IMR-90 (cell line): ENCODE results near the gene LEMD3. TPM values are rescaled to one million over a fixed set of nuclear protein-coding genes. Genes with fewer than 3 reads are reported as not detected.

Experiments
- ATAC-seq: fragments of 200-7000 bp; cut with Tn5 transposase; 2 replicates; pipeline ENCODE4 v1.9.1; 2020; ENCODE audit warnings: low read depth, mild to moderate bottlenecking, moderate library complexity
- BruUV-seq: library from RNA; stranded (reverse); fragments of 400-500 nt; replicated peaks from 2 replicates; lab custom pipeline; 2021; lab: Mats Ljungman, UMichigan
- CTCF ChIA-PET: fragments of 300-600 bp; formaldehyde crosslinking; extraction: SDS; loops from one replicate; lab custom pipeline; 2021; ENCODE audit warnings: antibody characterized with exemption; lab: Yijun Ruan, JAX
- POLR2A ChIA-PET: fragments of 300-600 bp; sonication (Branson Sonifier 250); formaldehyde crosslinking; loops from one replicate; lab custom pipeline; 2022; ENCODE audit warnings: antibody characterized with exemption; ENCODE audit not compliant: unreplicated experiment; lab: Charles Lee
- DNase-seq: peaks from one replicate; pipeline ENCODE4 v3.0.0; 2013
- H2AFZ ChIP-seq: replicated peaks from 2 replicates; pipeline ENCODE3; 2013; ENCODE audit warnings: low read length, mild to moderate bottlenecking; ENCODE audit not compliant: poor library complexity
- H2AK5ac ChIP-seq: 2 replicates; pipeline ENCODE4 v1.6.1; 2013; ENCODE audit warnings: low read depth, low read length, inconsistent platforms
- H2AK9ac ChIP-seq: replicated peaks from 2 replicates; pipeline ENCODE3; 2013; ENCODE audit warnings: mild to moderate bottlenecking, low read depth, low read length, moderate library complexity; ENCODE audit not compliant: poor library complexity
- H2BK120ac ChIP-seq: 2 replicates; pipeline ENCODE4 v1.6.1; 2013; ENCODE audit warnings: low read depth, low read length, inconsistent platforms
- H2BK15ac ChIP-seq: 3 replicates; pipeline ENCODE4 v1.6.1; 2013; ENCODE audit warnings: low read depth, low read length, inconsistent platforms
- H2BK20ac ChIP-seq: 2 replicates; pipeline ENCODE4 v1.6.1; 2013; ENCODE audit warnings: low read depth, mild to moderate bottlenecking, inconsistent platforms, low read length, moderate library complexity
- H2BK5ac ChIP-seq: 2 replicates; pipeline ENCODE4 v1.6.1; 2013; ENCODE audit warnings: mild to moderate bottlenecking, low read depth, low read length, inconsistent platforms; ENCODE audit not compliant: poor library complexity, severe bottlenecking
- H3K14ac ChIP-seq: replicated peaks from 2 replicates; pipeline ENCODE4 v1.6.1; 2013; ENCODE audit warnings: low read depth, low read length, inconsistent platforms
- H3K18ac ChIP-seq: 2 replicates; pipeline ENCODE4 v1.6.1; 2013; ENCODE audit warnings: low read depth, low read length, control low read depth
- H3K23ac ChIP-seq: 2 replicates; pipeline ENCODE4 v1.6.1; 2013; ENCODE audit warnings: low read depth, low read length, inconsistent platforms
- H3K27ac ChIP-seq: 2 replicates; pipeline ENCODE4 v1.5.1; 2013; ENCODE audit warnings: mild to moderate bottlenecking, control low read depth, low read length; ENCODE audit not compliant: insufficient read depth
- H3K27me3 ChIP-seq: 2 replicates; pipeline ENCODE4 v1.6.1; 2013; ENCODE audit warnings: low read length; ENCODE audit not compliant: control insufficient read depth, insufficient read depth
- H3K36me3 ChIP-seq: 2 replicates; pipeline ENCODE4 v1.6.1; 2013; ENCODE audit warnings: low read length, mixed read lengths; ENCODE audit not compliant: control insufficient read depth, insufficient read depth
- H3K4ac ChIP-seq: 2 replicates; pipeline ENCODE4 v1.6.1; 2013; ENCODE audit warnings: low read depth, low read length, inconsistent platforms
- H3K4me1 ChIP-seq: 2 replicates; pipeline ENCODE4 v1.6.1; 2013; ENCODE audit warnings: low read length, mixed read lengths; ENCODE audit not compliant: control insufficient read depth, insufficient read depth
- H3K4me2 ChIP-seq: 2 replicates; pipeline ENCODE4 v1.6.1; 2013; ENCODE audit warnings: low read depth, mild to moderate bottlenecking, control low read depth, low read length, moderate library complexity
- H3K4me3 ChIP-seq: 2 replicates; pipeline ENCODE4 v1.5.1; 2013; ENCODE audit warnings: low read depth, mild to moderate bottlenecking, control low read depth, low read length, moderate library complexity; ENCODE audit not compliant: insufficient read depth
- H3K56ac ChIP-seq: 2 replicates; pipeline ENCODE4 v1.6.1; 2013; ENCODE audit warnings: low read length, inconsistent platforms; ENCODE audit not compliant: insufficient read depth; ENCODE audit errors: extremely low read depth
- H3K79me1 ChIP-seq, 2 experiments: 2 replicates each; pipeline ENCODE4 v1.6.1; 2013; ENCODE audit warnings: low read length in 2 of 2, inconsistent platforms in 1 of 2, low read depth in 1 of 2
- H3K9ac ChIP-seq: 2 replicates; pipeline ENCODE4 v1.6.1; 2013; ENCODE audit warnings: low read depth, low read length, control low read depth
- H3K9me1 ChIP-seq: 2 replicates; pipeline ENCODE4 v1.6.1; 2013; ENCODE audit warnings: low read length, inconsistent platforms; ENCODE audit not compliant: insufficient read depth
- H3K9me3 ChIP-seq: 2 replicates; pipeline ENCODE4 v1.6.1; 2013; ENCODE audit warnings: low read length; ENCODE audit not compliant: control insufficient read depth, insufficient read depth
- H4K20me1 ChIP-seq: 2 replicates; pipeline ENCODE4 v1.6.1; 2013; ENCODE audit warnings: low read length, inconsistent platforms; ENCODE audit not compliant: insufficient read depth
- H4K5ac ChIP-seq: 2 replicates; pipeline ENCODE4 v1.6.1; 2013; ENCODE audit warnings: mild to moderate bottlenecking, low read depth, low read length, control low read depth
- H4K8ac ChIP-seq, 2 experiments: 2 replicates each; pipeline ENCODE4 v1.6.1; 2013; ENCODE audit warnings: low read depth in 2 of 2, low read length in 2 of 2, control low read depth in 1 of 2, inconsistent platforms in 1 of 2
- H4K91ac ChIP-seq: 2 replicates; pipeline ENCODE4 v1.6.1; 2013; ENCODE audit warnings: low read depth, low read length, inconsistent platforms; ENCODE audit not compliant: insufficient read depth
- BHLHE40 ChIP-seq: fragments of 150-350 bp; IDR thresholded peaks from 2 replicates; pipeline ENCODE4 v1.6.1; 2016; ENCODE audit warnings: mild to moderate bottlenecking, low read depth, low read length
- CHD1 ChIP-seq: IDR thresholded peaks from 2 replicates; pipeline ENCODE4 v1.6.1; 2012; ENCODE audit warnings: low read depth, low read length, improper control_type of control experiment
- FOS ChIP-seq: fragments of 150-350 bp; IDR thresholded peaks from 2 replicates; pipeline ENCODE4 v1.6.1; 2016; ENCODE audit warnings: low read depth, low read length
- MAFK ChIP-seq: IDR thresholded peaks from 2 replicates; pipeline ENCODE4 v1.6.1; 2012; ENCODE audit warnings: low read depth, low read length, improper control_type of control experiment
- MAZ ChIP-seq: IDR thresholded peaks from 2 replicates; pipeline ENCODE4 v1.6.1; 2012; ENCODE audit warnings: low read depth, mild to moderate bottlenecking, low read length, improper control_type of control experiment, moderate library complexity, borderline replicate concordance
- NFE2L2 ChIP-seq: fragments of 150-350 bp; IDR thresholded peaks from 2 replicates; pipeline ENCODE4 v1.6.1; 2016; ENCODE audit warnings: low read depth, mild to moderate bottlenecking, low read length
- POLR2A ChIP-seq: IDR thresholded peaks from 2 replicates; pipeline ENCODE4 v1.6.1; 2012; ENCODE audit warnings: mild to moderate bottlenecking, low read depth, low read length
- RCOR1 ChIP-seq: IDR thresholded peaks from 2 replicates; pipeline ENCODE4 v1.6.1; 2012; ENCODE audit warnings: mild to moderate bottlenecking, low read length, improper control_type of control experiment; ENCODE audit not compliant: insufficient replicate concordance
- RFX5 ChIP-seq: IDR thresholded peaks from 2 replicates; pipeline ENCODE4 v1.8.0; 2012; ENCODE audit warnings: low read depth, mild to moderate bottlenecking, low read length, moderate library complexity
- SMC3 ChIP-seq: fragments of 150-350 bp; IDR thresholded peaks from 2 replicates; pipeline ENCODE4 v1.6.1; 2016; ENCODE audit warnings: low read depth, mild to moderate bottlenecking, antibody characterized with exemption, low read length, moderate library complexity
- WGBS, 2 experiments: methylation state at CpG; one replicate each; pipeline versions ENCODE4 v1.1.5 to v1.1.7; 2013; ENCODE audit warnings: missing lambda C conversion rate in 2 of 2; ENCODE audit not compliant: insufficient read length in 1 of 2; ENCODE audit errors: extremely low coverage in 2 of 2; 5-methylcytosine and 5-hydroxymethylcytosine counted together
- dilution Hi-C: fragments of 300-500 bp; cut with HindIII; formaldehyde crosslinking; loops from one replicate; pipeline ENCODE4 v1.14.3; 2018; ENCODE audit warnings: low sequenced_read_pairs; ENCODE audit not compliant: unreplicated experiment
- in situ Hi-C: fragments of 300-500 bp; cut with MboI; formaldehyde crosslinking; loops from 3 replicates; pipeline ENCODE4 v1.14.3; 2019; ENCODE audit warnings: low sequenced_read_pairs, inconsistent platforms, mixed read lengths
- intact Hi-C: fragments of 100-400 bp; cut with micrococcal nuclease; formaldehyde crosslinking; loops from 2 replicates; pipeline ENCODE4 v1.10.0; 2022
- polyA plus RNA-seq, 3 experiments: library from polyadenylated mRNA; depleted of rRNA; stranded (reverse); fragments of >200 nt; gene quantifications; 2 replicates each; pipeline ENCODE4 v1.2.3, GENCODE V29; 2012; ENCODE audit warnings: low replicate concordance in 1 of 3
- total RNA-seq: library from RNA; depleted of rRNA; stranded (reverse); fragments of >200 nt; gene quantifications from 2 replicates; pipeline ENCODE4 v1.2.3, GENCODE V29; 2012
- TF ChIP-seq, protein P1 (sequence below): fragments of 150-350 bp; IDR thresholded peaks from 2 replicates; pipeline ENCODE4 v1.6.1; 2016; ENCODE audit warnings: low read depth, mild to moderate bottlenecking, low read length, moderate library complexity, borderline replicate concordance

The LEMD3 gene
- total and polyA plus RNA-seq, 2 of the 4 experiments (the other 2 are of a cell fraction), result 5.5 to 9.9 TPM

DNA sequence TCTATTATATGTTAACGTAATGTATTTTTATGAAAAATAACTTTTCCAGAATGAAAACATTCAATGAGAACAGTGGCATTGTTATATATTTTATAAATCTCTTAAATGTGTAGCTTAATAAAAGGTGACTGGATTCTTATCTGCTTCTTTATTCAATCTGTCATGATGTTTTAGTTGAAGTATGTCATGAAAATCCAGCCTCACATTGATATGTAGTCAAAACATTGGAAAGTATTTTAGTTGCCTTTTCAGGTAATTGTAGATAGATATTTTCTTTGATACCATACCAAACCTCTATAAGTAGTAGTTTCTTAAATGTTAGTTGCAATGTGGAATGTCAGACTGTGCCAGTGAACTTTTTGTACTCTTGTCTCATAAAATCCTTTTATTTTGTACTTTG lies 67.8 kb downstream of the LEMD3 start:
- no TSS peak for BruUV-seq

More for the DNA sequence above, 67.8 kb downstream of the LEMD3 start:
- H3K4me3 ChIP-seq, result no peak overlapping the region
- H4K20me1 ChIP-seq, result no peaks in the 10 kb centered on the region
- H3K9ac ChIP-seq, result no peak overlapping the region
- no peak overlapping the region for H3K18ac ChIP-seq
- dilution Hi-C loops (no loop called here), intact Hi-C loops (no loop called here), in situ Hi-C loops (loop anchor here (25.0 kb wide), 1 partner anchor 350 kb away; no protein-coding TSS in a partner anchor)
- no peak overlapping the region for H2BK20ac ChIP-seq
- no peak for ATAC-seq
- H2AFZ ChIP-seq, result no peak overlapping the region
- TF ChIP-seq POLR2A (no peak), BHLHE40 (no peak), NFE2L2 (no peak), CHD1 (no peak), FOS (no peak), MAZ (no peak), SMC3 (no peak), RCOR1 (no peak), RFX5 (no peak), MAFK (no peak)
- TF ChIP-seq, protein P1, sequence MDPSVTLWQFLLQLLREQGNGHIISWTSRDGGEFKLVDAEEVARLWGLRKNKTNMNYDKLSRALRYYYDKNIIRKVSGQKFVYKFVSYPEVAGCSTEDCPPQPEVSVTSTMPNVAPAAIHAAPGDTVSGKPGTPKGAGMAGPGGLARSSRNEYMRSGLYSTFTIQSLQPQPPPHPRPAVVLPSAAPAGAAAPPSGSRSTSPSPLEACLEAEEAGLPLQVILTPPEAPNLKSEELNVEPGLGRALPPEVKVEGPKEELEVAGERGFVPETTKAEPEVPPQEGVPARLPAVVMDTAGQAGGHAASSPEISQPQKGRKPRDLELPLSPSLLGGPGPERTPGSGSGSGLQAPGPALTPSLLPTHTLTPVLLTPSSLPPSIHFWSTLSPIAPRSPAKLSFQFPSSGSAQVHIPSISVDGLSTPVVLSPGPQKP, result no peak
- H2BK5ac ChIP-seq, result no peak overlapping the region
- H3K23ac ChIP-seq, result no peak overlapping the region
- no peaks in the 10 kb centered on the region for H3K27me3 ChIP-seq
- peaks cover 7 to 10% of the 10 kb centered on the region in 2 experiments for H3K79me1 ChIP-seq
- H3K4me1 ChIP-seq, result no peaks in the 10 kb centered on the region
- no peak overlapping the region for H3K27ac ChIP-seq
- no peak for DNase-seq
- no peak overlapping the region for H4K5ac ChIP-seq
- ChIA-PET POLR2A (no interaction called here), CTCF (interaction anchor here (0.8 kb wide), 1 partner anchor 30 kb away, joined by 3 read pairs; no protein-coding TSS in a partner anchor)
- no peak overlapping the region for H4K91ac ChIP-seq
- H3K4me2 ChIP-seq, result no peak overlapping the region
- no peaks in the 10 kb centered on the region for H3K9me3 ChIP-seq
- no CpG with 5 or more reads among the region's 1 CpG for WGBS, 2 experiments
- no peak overlapping the region for H3K4ac ChIP-seq
- H3K36me3 ChIP-seq, result peaks cover 6% of the 10 kb centered on the region
- 0 out of 2 replicates have a peak, but pooled peaks cover 3% of the 10 kb centered on the region for H3K9me1 ChIP-seq
- H2BK120ac ChIP-seq, result no peak overlapping the region
- no peak overlapping the region for H2BK15ac ChIP-seq
- no peak overlapping the region for H4K8ac ChIP-seq
- H2AK9ac ChIP-seq, result no peak overlapping the region
- no peak overlapping the region for H3K14ac ChIP-seq
- H3K56ac ChIP-seq, result no peak overlapping the region
- H2AK5ac ChIP-seq, result no peak overlapping the region
